GM19239 (cell line): Measurements from ENCODE around the gene ST6GALNAC1.

Source experiments
- DNase-seq: peaks from one replicate; pipeline ENCODE4 v3.0.0; 2011; ENCODE audit warnings: low spot score; ENCODE audit not compliant: insufficient read length
- FAIRE-seq: peaks from 2 replicates; lab custom pipeline; 2011; peaks lifted over from hg19 to GRCh38; lab: Jason Lieb, UNC

Gene ST6GALNAC1

GRCh38 chr17:76677406-76677805 lies 33.8 kb upstream of the ST6GALNAC1 start:
- DNase-seq (no peak), FAIRE-seq (no peak)

- FAIRE-seq = no peak
- no peak for DNase-seq
Observed at GRCh38 chr17:76676629-76677028, 33.1 kb upstream of the ST6GALNAC1 start.

- FAIRE-seq (no peak), DNase-seq (no peak)
Observed at GRCh38 chr17:76675648-76676047, 32.1 kb upstream of the ST6GALNAC1 start.

- FAIRE-seq (no peak), DNase-seq (no peak)
Observed at GRCh38 chr17:76674600-76674999, 31.0 kb upstream of the ST6GALNAC1 start.

GRCh38 chr17:76673729-76674128 lies 30.2 kb upstream of the ST6GALNAC1 start:
- FAIRE-seq = no peak
- DNase-seq = no peak

- FAIRE-seq (no peak), DNase-seq (no peak)
Observed at GRCh38 chr17:76672892-76673291, 29.3 kb upstream of the ST6GALNAC1 start.

GRCh38 chr17:76672270-76672851 lies 28.8 kb upstream of the ST6GALNAC1 start:
- no peak for DNase-seq
- FAIRE-seq = peak; percentile 58

- DNase-seq (no peak), FAIRE-seq (no peak)
Observed at GRCh38 chr17:76671912-76672262, 28.3 kb upstream of the ST6GALNAC1 start.

- peak; percentile 99 for FAIRE-seq
Observed at GRCh38 chr17:76671123-76671911, 27.8 kb upstream of the ST6GALNAC1 start.

GRCh38 chr17:76670718-76671122 lies 27.2 kb upstream of the ST6GALNAC1 start:
- no peak for FAIRE-seq

More at GRCh38 chr17:76671123-76671911, 27.8 kb upstream of the ST6GALNAC1 start:
- peak; percentile 95 for DNase-seq

GRCh38 chr17:76670020-76670717 lies 26.6 kb upstream of the ST6GALNAC1 start:
- DNase-seq (no peak), FAIRE-seq (no peak)

More at GRCh38 chr17:76670718-76671122, 27.2 kb upstream of the ST6GALNAC1 start:
- DNase-seq = no peak

- FAIRE-seq (no peak), DNase-seq (no peak)
Observed at GRCh38 chr17:76667786-76668453, 24.4 kb upstream of the ST6GALNAC1 start.

GRCh38 chr17:76667491-76667755 lies 23.9 kb upstream of the ST6GALNAC1 start:
- no peak for DNase-seq
- FAIRE-seq = no peak

- DNase-seq (no peak), FAIRE-seq (no peak)
Observed at GRCh38 chr17:76660656-76661042, 17.1 kb upstream of the ST6GALNAC1 start.

GRCh38 chr17:76659928-76660655 lies 16.5 kb upstream of the ST6GALNAC1 start:
- no peak for FAIRE-seq
- DNase-seq = no peak

GRCh38 chr17:76658242-76658662 lies 14.7 kb upstream of the ST6GALNAC1 start:
- DNase-seq = no peak
- no peak for FAIRE-seq

- DNase-seq (no peak), FAIRE-seq (no peak)
Observed at GRCh38 chr17:76657505-76658241, 14.1 kb upstream of the ST6GALNAC1 start.

- DNase-seq (no peak), FAIRE-seq (no peak)
Observed at GRCh38 chr17:76654408-76654807, 10.9 kb upstream of the ST6GALNAC1 start.

- no peak for DNase-seq
- FAIRE-seq = no peak
Observed at GRCh38 chr17:76650504-76650903, 6.9 kb upstream of the ST6GALNAC1 start.

GRCh38 chr17:76646712-76647111 lies 3.2 kb upstream of the ST6GALNAC1 start:
- FAIRE-seq (no peak), DNase-seq (no peak)
